GM12878 (cell line): ENCODE data around the gene SMARCD2. TPM values are rescaled to one million over a fixed set of nuclear protein-coding genes. Genes with fewer than 3 reads are reported as not detected.

Experiments used
- ATAC-seq: fragments of 200-7000 bp; cut with Tn5 transposase; 3 replicates; pipeline ENCODE4 v1.9.1; 2020; ENCODE audit warnings: mild to moderate bottlenecking, moderate library complexity
- BruUV-seq: library from RNA; stranded (reverse); fragments of 400-500 nt; replicated peaks from 2 replicates; lab custom pipeline; 2021; lab: Mats Ljungman, UMichigan
- CTCF ChIA-PET: fragments of 300-600 bp; sonication (Branson Sonifier 250); formaldehyde crosslinking; extraction: SDS; loops from one replicate; lab custom pipeline; 2021; ENCODE audit warnings: inconsistent platforms; lab: Yijun Ruan, JAX
- POLR2A ChIA-PET: fragments of 350-600 bp; formaldehyde crosslinking; extraction: SDS; loops from one replicate; lab custom pipeline; 2021; ENCODE audit warnings: inconsistent platforms; lab: Charles Lee
- RAD21 ChIA-PET: fragments of 300-600 bp; sonication (Branson Sonifier 250); formaldehyde crosslinking; loops from one replicate; lab custom pipeline; 2023; ENCODE audit warnings: antibody characterized with exemption; ENCODE audit not compliant: unreplicated experiment; lab: Charles Lee
- SMC1A ChIA-PET: fragments of 300-600 bp; sonication (Branson Sonifier 250); formaldehyde crosslinking; loops from one replicate; lab custom pipeline; 2023; ENCODE audit not compliant: unreplicated experiment, uncharacterized antibody; lab: Charles Lee
- DNase-seq: peaks from one replicate; pipeline ENCODE4 v3.0.0-alpha.2; 2011; ENCODE audit warnings: low read depth, low spot score
- FAIRE-seq: peaks from 3 replicates; lab custom pipeline; 2011; peaks lifted over from hg19 to GRCh38; lab: Jason Lieb, UNC
- H2AFZ ChIP-seq: 2 replicates; pipeline ENCODE4 v1.6.0; 2011; ENCODE audit warnings: low read depth, low read length, control low read depth; ENCODE audit not compliant: control insufficient read depth
- H3K27ac ChIP-seq: 2 replicates; pipeline ENCODE4 v1.5.1; 2011; ENCODE audit warnings: control low read depth; ENCODE audit not compliant: control insufficient read depth, insufficient read depth
- H3K27me3 ChIP-seq, 2 experiments: replicated peaks in 1 of 2; 2 replicates each; pipeline versions ENCODE4 v1.6.0 to v1.6.1; 2011; ENCODE audit warnings: low read length in 1 of 2; ENCODE audit not compliant: control insufficient read depth in 2 of 2, insufficient read depth in 2 of 2
- H3K36me3 ChIP-seq, 2 experiments: 2 replicates each; pipeline ENCODE4 v1.5.1; 2011; ENCODE audit warnings: low read length in 1 of 2; ENCODE audit not compliant: control insufficient read depth in 2 of 2, insufficient read depth in 2 of 2
- H3K4me1 ChIP-seq: 2 replicates; pipeline ENCODE4 v1.6.1; 2011; ENCODE audit warnings: mild to moderate bottlenecking, low read length, moderate library complexity, mixed read lengths; ENCODE audit not compliant: control insufficient read depth, insufficient read depth
- H3K4me2 ChIP-seq: 2 replicates; pipeline ENCODE4 v1.6.0; 2011; ENCODE audit warnings: control low read depth; ENCODE audit not compliant: control insufficient read depth, insufficient read depth
- H3K4me3 ChIP-seq: fragments of 200-600 bp; sonication (generic); 2 replicates; pipeline ENCODE4 v1.5.1; 2016
- H3K79me2 ChIP-seq: 2 replicates; pipeline ENCODE4 v1.6.0; 2011; ENCODE audit warnings: low read length; ENCODE audit not compliant: control insufficient read depth, insufficient read depth
- H3K9ac ChIP-seq: 2 replicates; pipeline ENCODE4 v1.8.0; 2011; ENCODE audit warnings: low read length, control low read depth, mixed read lengths; ENCODE audit not compliant: control insufficient read depth, insufficient read depth
- H3K9me3 ChIP-seq: replicated peaks from 3 replicates; pipeline ENCODE4 v1.5.1; 2011; ENCODE audit warnings: mild to moderate bottlenecking, low read length; ENCODE audit not compliant: control insufficient read depth, insufficient read depth
- H4K20me1 ChIP-seq: 2 replicates; pipeline ENCODE4 v1.6.0; 2011; ENCODE audit not compliant: control insufficient read depth, insufficient read depth
- ASH2L ChIP-seq: fragments of 300-600, 200-600 bp; sonication (generic); IDR thresholded peaks from 2 replicates; pipeline ENCODE4 v1.6.1; 2017; ENCODE audit warnings: low read depth, mild to moderate bottlenecking, borderline replicate concordance
- ATF7 ChIP-seq: fragments of 450-650 bp; IDR thresholded peaks from 2 replicates; pipeline ENCODE4 v1.6.1; 2016; ENCODE audit warnings: low read depth, mild to moderate bottlenecking
- BCL11A ChIP-seq: IDR thresholded peaks from 2 replicates; pipeline ENCODE4 v1.6.1; 2011; ENCODE audit warnings: low read depth, low read length
- CREB1 ChIP-seq: IDR thresholded peaks from 2 replicates; pipeline ENCODE4 v1.6.1; 2012; ENCODE audit warnings: low read depth, mild to moderate bottlenecking, inconsistent platforms
- ESRRA ChIP-seq: IDR thresholded peaks from 2 replicates; pipeline ENCODE4 v1.6.1; 2012; ENCODE audit warnings: mild to moderate bottlenecking, low read length, improper control_type of control experiment
- FOXM1 ChIP-seq: IDR thresholded peaks from 2 replicates; pipeline ENCODE4 v1.6.1; 2012; ENCODE audit warnings: low read depth, mild to moderate bottlenecking, inconsistent platforms, low read length, moderate library complexity
- IRF3 ChIP-seq: fragments of 450-650 bp; IDR thresholded peaks from 2 replicates; pipeline ENCODE4 v1.6.1; 2014; ENCODE audit warnings: mild to moderate bottlenecking
- IRF5 ChIP-seq: fragments of 450-650 bp; IDR thresholded peaks from 2 replicates; pipeline ENCODE4 v1.6.1; 2017; ENCODE audit warnings: borderline replicate concordance
- MEF2B ChIP-seq: fragments of 450-650 bp; IDR thresholded peaks from 2 replicates; pipeline ENCODE4 v1.6.1; 2018; ENCODE audit warnings: mild to moderate bottlenecking, moderate library complexity; ENCODE audit not compliant: partially characterized antibody, poor library complexity, severe bottlenecking
- TAF1 ChIP-seq: IDR thresholded peaks from 2 replicates; pipeline ENCODE4 v1.6.1; 2011; ENCODE audit warnings: mild to moderate bottlenecking, low read depth, low read length, borderline replicate concordance
- TARDBP ChIP-seq: IDR thresholded peaks from 2 replicates; pipeline ENCODE4 v1.6.1; 2016; ENCODE audit warnings: borderline replicate concordance
- TCF3 ChIP-seq: IDR thresholded peaks from 2 replicates; pipeline ENCODE4 v1.6.1; 2012; ENCODE audit warnings: low read depth, mild to moderate bottlenecking, low read length, borderline replicate concordance; ENCODE audit not compliant: insufficient read depth
- ZBED1 ChIP-seq: IDR thresholded peaks from 2 replicates; pipeline ENCODE4 v1.6.1; 2016; ENCODE audit warnings: borderline replicate concordance
- ZNF207 ChIP-seq: fragments of 450-650 bp; IDR thresholded peaks from 2 replicates; pipeline ENCODE4 v1.6.1; 2014; ENCODE audit warnings: antibody characterized with exemption, mild to moderate bottlenecking, borderline replicate concordance
- ZNF622 ChIP-seq: fragments of 450-650 bp; IDR thresholded peaks from 2 replicates; pipeline ENCODE4 v1.6.1; 2017; ENCODE audit warnings: mild to moderate bottlenecking, inconsistent platforms
- ZZZ3 ChIP-seq: IDR thresholded peaks from 2 replicates; pipeline ENCODE4 v1.6.1; 2011; ENCODE audit warnings: low read depth; ENCODE audit not compliant: control insufficient read depth, insufficient read length
- WGBS: methylation state at CpG from one replicate; pipeline ENCODE4 v1.1.6; 2016; ENCODE audit warnings: low lambda C conversion rate; ENCODE audit not compliant: insufficient replicate concordance, insufficient coverage; ENCODE audit errors: missing lambda C conversion rate; 5-methylcytosine and 5-hydroxymethylcytosine counted together
- in situ Hi-C: fragments of 300-500 bp; cut with MboI; formaldehyde crosslinking; loops from 9 replicates; pipeline ENCODE4 v1.14.3; 2018; ENCODE audit warnings: mixed read lengths
- intact Hi-C: fragments of 100-400 bp; cut with micrococcal nuclease; formaldehyde crosslinking; loops from one replicate; pipeline ENCODE4 v1.14.2; 2022; ENCODE audit not compliant: unreplicated experiment
- polyA plus RNA-seq, 11 experiments: library from polyadenylated mRNA; depleted of rRNA in 4 of 11; unstranded in 6 of 11; stranded (reverse) in 5 of 11; fragments of >200 nt; fragmentation: Nextera tagmentation in 4 of 11; fragmentation: Illumina TruSeq in 1 of 11; extraction: Ambion mirVana in 4 of 11; extraction: Trizol in 1 of 11; gene quantifications; 1 replicate in 1 of 11; 2 replicates in 10 of 11; pipeline versions ENCODE4 v1.2.1 to v1.2.3, GENCODE V29; 2011 to 2016; ENCODE audit warnings: inconsistent platforms in 2 of 11, missing spikeins in 2 of 11, low read depth in 1 of 11
- total RNA-seq, 4 experiments: library from RNA; depleted of rRNA in 3 of 4; stranded (reverse); fragments of >200 nt in 3 of 4; fragmentation: Illumina TruSeq in 1 of 4; extraction: Trizol in 1 of 4; gene quantifications; 2 replicates each; pipeline versions ENCODE4 v1.2.1 to v1.2.3, GENCODE V29; 2013 to 2021

SMARCD2 gene
- total and polyA plus RNA-seq, 10 of the 15 experiments (the other 5 are each of a cell fraction or from before 2014, with no cell fraction given): 2.4 to 111 (median 63.6) TPM

GRCh38 chr17:63816669-63817068, 25.8 kb downstream of the SMARCD2 start (continued):
- TF ChIP-seq ZNF622 (no peak), BCL11A (no peak), TARDBP (no peak), FOXM1 (no peak), ZNF207 (no peak)

- 100% methylated on average over 2 of the region's 2 CpGs for WGBS
- DNase-seq: no peak
Observed at GRCh38 chr17:63816123-63816522, 26.4 kb downstream of the SMARCD2 start.

More at GRCh38 chr17:63816123-63816522, 26.4 kb downstream of the SMARCD2 start:
- Histone ChIP-seq H3K4me2 (no peak overlapping the region), H4K20me1 (no peaks in the 10 kb centered on the region; the same call in 1 of the 2 replicates), H3K9ac (no peak overlapping the region), H3K27me3 (no peaks in the 10 kb centered on the region), H3K9me3 (no peaks in the 10 kb centered on the region), H3K4me1 (no peaks in the 10 kb centered on the region), H3K27ac (no peak overlapping the region), H2AFZ (no peak overlapping the region), H3K4me3 (no peak overlapping the region), H3K36me3 (peaks cover 38 to 55% of the 10 kb centered on the region in 2 experiments), H3K79me2 (no peaks in the 10 kb centered on the region)
- FAIRE-seq (no peak), ATAC-seq (no peak)
- SMC1A ChIA-PET: interaction anchor here (1.6 to 2.0 kb wide), 2 partner anchors 12 to 52 kb away, joined by 3 to 5 read pairs; partner anchors contain the start of gene FTSJ3
- CTCF ChIA-PET: interaction anchor here (1.1 to 2.0 kb wide), 2 partner anchors 12 to 50 kb away, joined by 3 to 4 read pairs; partner anchors contain the start of gene FTSJ3
- POLR2A ChIA-PET: no interaction called here
- RAD21 ChIA-PET: no interaction called here
- intact Hi-C loops (no loop called here), in situ Hi-C loops (no loop called here)
- BruUV-seq: no TSS peak
- TF ChIP-seq TAF1 (no peak), TCF3 (no peak), ATF7 (no peak), MEF2B (no peak), ASH2L (no peak), IRF5 (no peak), ZBED1 (no peak), CREB1 (no peak), ESRRA (no peak), ZZZ3 (no peak), IRF3 (no peak)
